ENCODE data around the gene B3GAT1.

DNA sequence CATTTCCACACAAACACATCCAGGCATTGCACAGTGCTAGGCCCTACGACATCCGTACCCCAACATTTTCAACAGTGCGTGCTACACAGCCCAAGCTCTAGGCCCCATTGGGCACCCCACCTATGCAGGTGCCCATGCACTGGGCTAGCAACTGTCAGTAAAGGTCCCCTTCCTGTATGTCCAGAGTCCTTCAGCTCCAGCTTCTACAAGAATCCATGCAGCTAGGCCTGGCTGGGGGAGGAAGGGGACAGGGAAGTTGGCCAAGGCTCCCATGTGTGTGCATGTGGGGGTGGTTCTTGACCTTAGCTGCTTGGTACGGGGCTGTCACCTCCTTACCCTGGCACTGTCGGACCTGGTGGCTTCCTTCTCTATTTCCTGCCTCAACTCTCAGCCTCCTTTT lies 1.3 kb downstream of the B3GAT1 start:
- no peak for TF ChIP-seq POU2F2 (IDR thresholded peaks at IDR 0.05; ENCODE audit: low read depth, low read length)
- TF ChIP-seq POLR2A (IDR thresholded peaks at IDR 0.05; ENCODE audit: low read depth, low read length) = no peak
- TF ChIP-seq POLR2AphosphoS5 (IDR thresholded peaks at IDR 0.05; ENCODE audit: low read depth, low read length) = no peak
